Neural progenitor cell (in vitro differentiated cells): ENCODE data around the gene PRND.

ENCODE experiments used
- EZH2 ChIP-seq: fragments of 200-600 bp; sonication (generic); IDR thresholded peaks from 2 replicates; pipeline ENCODE4 v1.6.1; 2017; ENCODE audit warnings: antibody characterized with exemption, mild to moderate bottlenecking, moderate library complexity
- EZH2phosphoT487 ChIP-seq: fragments of 200-600 bp; sonication (generic); IDR thresholded peaks from 2 replicates; pipeline ENCODE4 v1.6.1; 2017; ENCODE audit warnings: antibody characterized with exemption
- TF ChIP-seq, protein P1 (sequence below): fragments of 200-600 bp; sonication (generic); IDR thresholded peaks from 2 replicates; pipeline ENCODE4 v1.5.1; 2017; ENCODE audit warnings: antibody characterized with exemption, mild to moderate bottlenecking

GRCh38 chr20:4737857-4738627, 16.3 kb downstream of the PRND start:
- TF ChIP-seq, protein P1, sequence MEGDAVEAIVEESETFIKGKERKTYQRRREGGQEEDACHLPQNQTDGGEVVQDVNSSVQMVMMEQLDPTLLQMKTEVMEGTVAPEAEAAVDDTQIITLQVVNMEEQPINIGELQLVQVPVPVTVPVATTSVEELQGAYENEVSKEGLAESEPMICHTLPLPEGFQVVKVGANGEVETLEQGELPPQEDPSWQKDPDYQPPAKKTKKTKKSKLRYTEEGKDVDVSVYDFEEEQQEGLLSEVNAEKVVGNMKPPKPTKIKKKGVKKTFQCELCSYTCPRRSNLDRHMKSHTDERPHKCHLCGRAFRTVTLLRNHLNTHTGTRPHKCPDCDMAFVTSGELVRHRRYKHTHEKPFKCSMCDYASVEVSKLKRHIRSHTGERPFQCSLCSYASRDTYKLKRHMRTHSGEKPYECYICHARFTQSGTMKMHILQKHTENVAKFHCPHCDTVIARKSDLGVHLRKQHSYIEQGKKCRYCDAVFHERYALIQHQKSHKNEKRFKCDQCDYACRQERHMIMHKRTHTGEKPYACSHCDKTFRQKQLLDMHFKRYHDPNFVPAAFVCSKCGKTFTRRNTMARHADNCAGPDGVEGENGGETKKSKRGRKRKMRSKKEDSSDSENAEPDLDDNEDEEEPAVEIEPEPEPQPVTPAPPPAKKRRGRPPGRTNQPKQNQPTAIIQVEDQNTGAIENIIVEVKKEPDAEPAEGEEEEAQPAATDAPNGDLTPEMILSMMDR, result no peak
- no peak for TF ChIP-seq EZH2
- TF ChIP-seq EZH2phosphoT487, result no peak
